ENCODE data around the gene ACO2. TPM values are rescaled to one million over a fixed set of nuclear protein-coding genes. Genes with fewer than 3 reads are reported as not detected.
A peak's percentile ranks its signal among the peaks of the same experiment; 100 is the strongest.

The ACO2 gene
- total and polyA plus RNA-seq, 2 of the 13 experiments (the other 11 are each of a cell fraction or from before 2014, with no cell fraction given) = 19.2 to 45.6 TPM

GRCh38 chr22:41446639-41447434 lies 22.1 kb upstream of the ACO2 start, which contains the start of gene TOB2 (continued):
- peak; percentile 82 for TF ChIP-seq MTA1 (CRISPR knock-in tag; IDR thresholded peaks at IDR 0.05; ENCODE audit: borderline replicate concordance)
- TF ChIP-seq PRPF4 (IDR thresholded peaks at IDR 0.05; ENCODE audit: low read depth, low read length, poor library complexity, severe bottlenecking) = no peak
- TF ChIP-seq U2AF2 (IDR thresholded peaks at IDR 0.05; ENCODE audit: low read depth, low read length) = 0 out of 2 replicates have a peak, but pooled peaks have one; percentile 89
- TF ChIP-seq ZNF367 (CRISPR knock-in tag; IDR thresholded peaks at IDR 0.05; ENCODE audit: borderline replicate concordance) = peak; percentile 85; the same call in 1 of the 2 replicates
- peak; percentile 95 for TF ChIP-seq XRCC5 (optimal IDR thresholded peaks at IDR 0.05; ENCODE audit: low read length)
- peak; percentile 87 for TF ChIP-seq CREB1 (IDR thresholded peaks at IDR 0.05)
- peak; percentile 77 for TF ChIP-seq CREB1 (CRISPR knock-in tag; IDR thresholded peaks at IDR 0.05)
- no peak for TF ChIP-seq RELA (CRISPR knock-in tag; IDR thresholded peaks at IDR 0.05)
- peak; percentile 96 for TF ChIP-seq RBM22 (optimal IDR thresholded peaks at IDR 0.05; ENCODE audit: low read length)
- TF ChIP-seq, protein P1, sequence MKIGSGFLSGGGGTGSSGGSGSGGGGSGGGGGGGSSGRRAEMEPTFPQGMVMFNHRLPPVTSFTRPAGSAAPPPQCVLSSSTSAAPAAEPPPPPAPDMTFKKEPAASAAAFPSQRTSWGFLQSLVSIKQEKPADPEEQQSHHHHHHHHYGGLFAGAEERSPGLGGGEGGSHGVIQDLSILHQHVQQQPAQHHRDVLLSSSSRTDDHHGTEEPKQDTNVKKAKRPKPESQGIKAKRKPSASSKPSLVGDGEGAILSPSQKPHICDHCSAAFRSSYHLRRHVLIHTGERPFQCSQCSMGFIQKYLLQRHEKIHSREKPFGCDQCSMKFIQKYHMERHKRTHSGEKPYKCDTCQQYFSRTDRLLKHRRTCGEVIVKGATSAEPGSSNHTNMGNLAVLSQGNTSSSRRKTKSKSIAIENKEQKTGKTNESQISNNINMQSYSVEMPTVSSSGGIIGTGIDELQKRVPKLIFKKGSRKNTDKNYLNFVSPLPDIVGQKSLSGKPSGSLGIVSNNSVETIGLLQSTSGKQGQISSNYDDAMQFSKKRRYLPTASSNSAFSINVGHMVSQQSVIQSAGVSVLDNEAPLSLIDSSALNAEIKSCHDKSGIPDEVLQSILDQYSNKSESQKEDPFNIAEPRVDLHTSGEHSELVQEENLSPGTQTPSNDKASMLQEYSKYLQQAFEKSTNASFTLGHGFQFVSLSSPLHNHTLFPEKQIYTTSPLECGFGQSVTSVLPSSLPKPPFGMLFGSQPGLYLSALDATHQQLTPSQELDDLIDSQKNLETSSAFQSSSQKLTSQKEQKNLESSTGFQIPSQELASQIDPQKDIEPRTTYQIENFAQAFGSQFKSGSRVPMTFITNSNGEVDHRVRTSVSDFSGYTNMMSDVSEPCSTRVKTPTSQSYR (CRISPR knock-in tag; IDR thresholded peaks at IDR 0.05; ENCODE audit: borderline replicate concordance) = peak; percentile 91
- peak; percentile 95; the same call in 1 of the 2 replicates for TF ChIP-seq HOXA7 (CRISPR knock-in tag; IDR thresholded peaks at IDR 0.05)
- TF ChIP-seq, protein P2, sequence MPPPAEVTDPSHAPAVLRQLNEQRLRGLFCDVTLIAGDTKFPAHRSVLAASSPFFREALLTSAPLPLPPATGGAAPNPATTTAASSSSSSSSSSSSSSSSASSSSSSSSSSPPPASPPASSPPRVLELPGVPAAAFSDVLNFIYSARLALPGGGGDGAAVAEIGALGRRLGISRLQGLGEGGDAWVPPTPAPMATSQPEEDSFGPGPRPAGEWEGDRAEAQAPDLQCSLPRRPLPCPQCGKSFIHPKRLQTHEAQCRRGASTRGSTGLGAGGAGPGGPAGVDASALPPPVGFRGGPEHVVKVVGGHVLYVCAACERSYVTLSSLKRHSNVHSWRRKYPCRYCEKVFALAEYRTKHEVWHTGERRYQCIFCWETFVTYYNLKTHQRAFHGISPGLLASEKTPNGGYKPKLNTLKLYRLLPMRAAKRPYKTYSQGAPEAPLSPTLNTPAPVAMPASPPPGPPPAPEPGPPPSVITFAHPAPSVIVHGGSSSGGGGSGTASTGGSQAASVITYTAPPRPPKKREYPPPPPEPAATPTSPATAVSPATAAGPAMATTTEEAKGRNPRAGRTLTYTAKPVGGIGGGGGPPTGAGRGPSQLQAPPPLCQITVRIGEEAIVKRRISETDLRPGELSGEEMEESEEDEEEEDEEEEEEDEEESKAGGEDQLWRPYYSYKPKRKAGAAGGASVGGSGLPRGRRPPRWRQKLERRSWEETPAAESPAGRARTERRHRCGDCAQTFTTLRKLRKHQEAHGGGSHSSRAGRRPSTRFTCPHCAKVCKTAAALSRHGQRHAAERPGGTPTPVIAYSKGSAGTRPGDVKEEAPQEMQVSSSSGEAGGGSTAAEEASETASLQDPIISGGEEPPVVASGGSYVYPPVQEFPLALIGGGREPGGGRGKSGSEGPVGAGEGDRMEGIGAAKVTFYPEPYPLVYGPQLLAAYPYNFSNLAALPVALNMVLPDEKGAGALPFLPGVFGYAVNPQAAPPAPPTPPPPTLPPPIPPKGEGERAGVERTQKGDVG (CRISPR knock-in tag; IDR thresholded peaks at IDR 0.05; ENCODE audit: borderline replicate concordance) = peak; percentile 87; the same call in 1 of the 2 replicates
- TF ChIP-seq REXO4 (CRISPR knock-in tag; IDR thresholded peaks at IDR 0.05; ENCODE audit: borderline replicate concordance) = 0 out of 2 replicates have a peak, but pooled peaks have one; percentile 13
- TF ChIP-seq NR3C1 (CRISPR knock-in tag; IDR thresholded peaks at IDR 0.05) = no peak
- TF ChIP-seq RAD51 (IDR thresholded peaks at IDR 0.05; ENCODE audit: borderline replicate concordance) = no peak
- TF ChIP-seq STAT6 (CRISPR knock-in tag; IDR thresholded peaks at IDR 0.05; ENCODE audit: borderline replicate concordance) = peak; percentile 80; the same call in 1 of the 2 replicates
- peak; percentile 86; the same call in 1 of the 2 replicates for TF ChIP-seq ZNF670 (CRISPR knock-in tag; IDR thresholded peaks at IDR 0.05; ENCODE audit: borderline replicate concordance)
- peak; percentile 80 for TF ChIP-seq ZFY (CRISPR knock-in tag; IDR thresholded peaks at IDR 0.05)
- TF ChIP-seq POLR2AphosphoS5 (IDR thresholded peaks at IDR 0.05; ENCODE audit: low read depth, low read length) = peak; percentile 99

All from HepG2 (cell line).